Right lobe of liver (tissue), 6 donors: ENCODE data around the gene SCFD2. TPM values are rescaled to one million over a fixed set of nuclear protein-coding genes. Genes with fewer than 3 reads are reported as not detected.

ENCODE experiments used
- ATAC-seq, 4 donors: fragments of 200-7000 bp; cut with Tn5 transposase; one replicate each; pipeline ENCODE4 v1.9.1; 2020; ENCODE audit warnings: mild to moderate bottlenecking in 4 of 4, moderate library complexity in 4 of 4
- DNase-seq, 3 donors: peaks; one replicate each; pipeline ENCODE4 v3.0.0-alpha.2; 2020
- H3K27ac ChIP-seq, 3 donors: fragments of 200-600 bp; one replicate each; pipeline ENCODE4 v1.8.0; 2022
- H3K27me3 ChIP-seq, 2 donors: fragments of 200-600 bp; one replicate each; pipeline ENCODE4 v1.8.0; 2022
- H3K36me3 ChIP-seq, 4 donors: fragments of 200-600 bp; sonication (generic) in 1 of 4; one replicate each; pipeline versions ENCODE4 v1.5.1 to v1.8.0; 2017 to 2022; ENCODE audit warnings: control low read depth in 1 of 4
- H3K4me1 ChIP-seq, 4 donors: fragments of 200-600 bp; sonication (generic) in 1 of 4; one replicate each; pipeline versions ENCODE4 v1.5.1 to v1.8.0; 2017 to 2022; ENCODE audit warnings: control low read depth in 1 of 4
- H3K4me3 ChIP-seq, 3 donors: fragments of 200-600 bp; one replicate each; pipeline ENCODE4 v1.8.0; 2022
- H3K9me3 ChIP-seq, 4 donors: fragments of 200-600 bp; sonication (generic) in 1 of 4; one replicate each; pipeline versions ENCODE4 v1.5.1 to v1.8.0; 2017 to 2022; ENCODE audit warnings: control low read depth in 1 of 4
- POLR2A ChIP-seq: fragments of 450-650 bp; IDR thresholded peaks from one replicate; pipeline ENCODE4 v1.6.1; 2017; ENCODE audit warnings: antibody characterized with exemption, mild to moderate bottlenecking
- WGBS: methylation state at CpG from one replicate; pipeline ENCODE4 v1.1.6; 2018; ENCODE audit warnings: low coverage, low lambda C conversion rate; ENCODE audit not compliant: insufficient coverage; ENCODE audit errors: missing lambda C conversion rate; 5-methylcytosine and 5-hydroxymethylcytosine counted together
- intact Hi-C, 2 donors: fragments of 100-400 bp; cut with DNase I; formaldehyde crosslinking; loops; one replicate each; pipeline versions ENCODE4 v1.11.2 to v1.14.1; 2022
- total RNA-seq, 6 experiments: library from RNA; depleted of rRNA in 2 of 6; stranded (reverse); fragments of >200 nt in 2 of 6; fragmentation: NEBNext Ultra II Directional in 3 of 6; extraction: Animal tissue kit (Norgen Biotek cat#: 25700) in 3 of 6; gene quantifications; one replicate each; pipeline versions ENCODE4 v1.1.0 to v1.2.4, GENCODE V29; 2016 to 2023
- TF ChIP-seq, protein P1 (sequence below), 4 donors: fragments of 200-600 bp in 3 of 4; fragments of 450-650 bp in 1 of 4; IDR thresholded peaks; one replicate each; pipeline versions ENCODE4 v1.5.1 to v1.8.0; 2016 to 2022; ENCODE audit warnings: antibody characterized with exemption in 4 of 4, mild to moderate bottlenecking in 2 of 4
- donor health status: DM: no; HTN: yes; CAD: no.
- donor health status: DM: no; HTN: no; CAD: no.
- donor health status: DM: no; HTN: no; CAD: no.
- donor health status: DM: no; HTN: yes; CAD: no.
- donor health status: DM: no; HTN: yes; CAD: no.

The SCFD2 gene
- total RNA-seq, 6 experiments from 2014 or later, result 7.6 to 17.1 (median 10.3) TPM

DNA sequence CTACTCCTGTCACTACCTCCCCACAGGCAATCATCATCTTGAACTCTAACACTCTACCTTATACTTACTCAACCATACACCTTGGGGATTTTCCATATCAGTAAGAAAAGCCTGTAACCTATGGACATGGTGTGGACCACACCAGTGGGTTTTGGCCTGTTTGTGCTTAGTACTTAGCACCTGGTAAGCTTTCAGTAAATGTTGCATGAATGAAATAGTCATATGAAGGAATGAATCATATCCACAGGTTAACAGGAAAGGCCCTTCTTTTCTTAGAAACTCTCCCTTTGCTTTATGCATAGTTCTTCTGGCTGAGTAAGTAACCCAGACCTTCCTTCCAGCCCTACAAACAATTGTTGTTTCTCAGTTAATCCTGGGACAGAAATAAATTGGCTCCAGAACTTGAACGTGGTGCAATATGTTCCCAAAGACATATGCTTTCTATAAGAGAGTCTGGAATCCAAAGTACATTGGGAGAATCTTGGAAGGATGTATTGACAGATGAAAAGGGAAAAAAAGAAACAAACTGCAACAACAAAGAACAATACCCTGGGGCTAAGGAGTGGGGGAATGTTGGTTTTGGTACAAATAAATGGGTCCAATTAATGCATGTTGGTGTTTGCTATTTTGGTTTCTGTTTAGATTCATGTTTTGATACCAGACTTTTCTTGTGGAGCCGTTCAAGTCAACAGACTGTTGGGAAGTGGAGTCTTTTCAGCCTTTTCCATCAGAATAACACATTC lies 475.9 kb downstream of the SCFD2 start:
- Histone ChIP-seq H3K4me3 (no peak overlapping the region), H3K27me3 (no peaks in the 10 kb centered on the region), H3K27ac (no peak overlapping the region), H3K4me1 (no peaks in the 10 kb centered on the region), H3K9me3 (no peaks in the 10 kb centered on the region), H3K36me3 (no peaks in the 10 kb centered on the region)
- 86% methylated on average over 2 of the region's 2 CpGs for WGBS
- DNase-seq (no peak), ATAC-seq (no peak)
- intact Hi-C loops, result no loop called here
- no peak for TF ChIP-seq POLR2A
- TF ChIP-seq, protein P1, sequence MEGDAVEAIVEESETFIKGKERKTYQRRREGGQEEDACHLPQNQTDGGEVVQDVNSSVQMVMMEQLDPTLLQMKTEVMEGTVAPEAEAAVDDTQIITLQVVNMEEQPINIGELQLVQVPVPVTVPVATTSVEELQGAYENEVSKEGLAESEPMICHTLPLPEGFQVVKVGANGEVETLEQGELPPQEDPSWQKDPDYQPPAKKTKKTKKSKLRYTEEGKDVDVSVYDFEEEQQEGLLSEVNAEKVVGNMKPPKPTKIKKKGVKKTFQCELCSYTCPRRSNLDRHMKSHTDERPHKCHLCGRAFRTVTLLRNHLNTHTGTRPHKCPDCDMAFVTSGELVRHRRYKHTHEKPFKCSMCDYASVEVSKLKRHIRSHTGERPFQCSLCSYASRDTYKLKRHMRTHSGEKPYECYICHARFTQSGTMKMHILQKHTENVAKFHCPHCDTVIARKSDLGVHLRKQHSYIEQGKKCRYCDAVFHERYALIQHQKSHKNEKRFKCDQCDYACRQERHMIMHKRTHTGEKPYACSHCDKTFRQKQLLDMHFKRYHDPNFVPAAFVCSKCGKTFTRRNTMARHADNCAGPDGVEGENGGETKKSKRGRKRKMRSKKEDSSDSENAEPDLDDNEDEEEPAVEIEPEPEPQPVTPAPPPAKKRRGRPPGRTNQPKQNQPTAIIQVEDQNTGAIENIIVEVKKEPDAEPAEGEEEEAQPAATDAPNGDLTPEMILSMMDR (IDR thresholded peaks at IDR 0.05), result no peak

DNA sequence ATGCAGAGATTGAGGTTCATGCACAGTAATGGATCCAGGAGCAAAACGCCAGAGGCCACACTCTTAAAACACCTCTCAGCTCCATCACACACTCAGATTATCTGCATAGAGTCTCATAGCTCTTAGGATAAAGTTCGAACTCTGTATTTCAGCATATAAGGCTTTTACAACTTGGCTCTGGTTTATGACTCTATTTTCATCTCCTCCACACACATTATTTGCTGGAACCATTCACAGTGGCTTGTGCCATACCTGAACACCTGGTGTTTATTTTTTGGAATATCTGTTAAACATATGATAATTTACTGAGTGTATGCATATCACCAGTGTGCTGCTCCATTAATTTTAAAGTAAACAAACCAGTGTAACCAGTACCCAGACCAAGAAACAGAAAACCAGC lies 476.5 kb downstream of the SCFD2 start:
- ATAC-seq (no peak), DNase-seq (no peak)
- intact Hi-C loops, result no loop called here
- no peaks in the 10 kb centered on the region for H3K36me3 ChIP-seq
- no peak overlapping the region for H3K4me3 ChIP-seq
- no peak overlapping the region for H3K27ac ChIP-seq
- H3K9me3 ChIP-seq, result no peaks in the 10 kb centered on the region
- 95% methylated on average over 2 of the region's 2 CpGs for WGBS
- no peaks in the 10 kb centered on the region for H3K4me1 ChIP-seq
- H3K27me3 ChIP-seq, result no peaks in the 10 kb centered on the region
- TF ChIP-seq, protein P1 (IDR thresholded peaks at IDR 0.05), result no peak
- no peak for TF ChIP-seq POLR2A

DNA sequence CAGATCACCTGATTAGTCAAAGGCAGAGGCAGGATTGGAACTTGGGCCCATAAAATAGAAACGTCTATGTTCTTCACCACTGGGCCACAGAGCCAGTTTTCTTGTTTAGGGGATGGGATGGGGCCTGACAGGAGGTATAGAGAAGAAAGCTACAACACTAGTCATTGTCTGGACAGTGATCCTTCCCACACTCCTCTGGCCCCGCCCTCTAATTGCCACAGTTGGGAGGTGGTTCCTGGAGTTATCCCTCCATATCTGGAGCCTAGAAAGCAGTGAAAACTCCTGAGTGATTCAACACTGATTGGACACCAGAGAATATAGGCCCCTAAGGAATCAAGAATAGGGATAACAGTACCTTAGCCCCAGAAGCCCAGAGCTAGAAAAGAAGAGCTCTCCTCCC lies 480.9 kb downstream of the SCFD2 start:
- Histone ChIP-seq H3K27me3 (no peaks in the 10 kb centered on the region), H3K4me3 (no peak overlapping the region), H3K9me3 (no peaks in the 10 kb centered on the region), H3K36me3 (no peaks in the 10 kb centered on the region), H3K4me1 (no peaks in the 10 kb centered on the region), H3K27ac (no peak overlapping the region)
- no peak for TF ChIP-seq POLR2A
- TF ChIP-seq, protein P1 (IDR thresholded peaks at IDR 0.05), result no peak
- WGBS, result 86% methylated on average over 2 of the region's 2 CpGs
- ATAC-seq, result no peak
- intact Hi-C loops, result no loop called here
- no peak for DNase-seq

DNA sequence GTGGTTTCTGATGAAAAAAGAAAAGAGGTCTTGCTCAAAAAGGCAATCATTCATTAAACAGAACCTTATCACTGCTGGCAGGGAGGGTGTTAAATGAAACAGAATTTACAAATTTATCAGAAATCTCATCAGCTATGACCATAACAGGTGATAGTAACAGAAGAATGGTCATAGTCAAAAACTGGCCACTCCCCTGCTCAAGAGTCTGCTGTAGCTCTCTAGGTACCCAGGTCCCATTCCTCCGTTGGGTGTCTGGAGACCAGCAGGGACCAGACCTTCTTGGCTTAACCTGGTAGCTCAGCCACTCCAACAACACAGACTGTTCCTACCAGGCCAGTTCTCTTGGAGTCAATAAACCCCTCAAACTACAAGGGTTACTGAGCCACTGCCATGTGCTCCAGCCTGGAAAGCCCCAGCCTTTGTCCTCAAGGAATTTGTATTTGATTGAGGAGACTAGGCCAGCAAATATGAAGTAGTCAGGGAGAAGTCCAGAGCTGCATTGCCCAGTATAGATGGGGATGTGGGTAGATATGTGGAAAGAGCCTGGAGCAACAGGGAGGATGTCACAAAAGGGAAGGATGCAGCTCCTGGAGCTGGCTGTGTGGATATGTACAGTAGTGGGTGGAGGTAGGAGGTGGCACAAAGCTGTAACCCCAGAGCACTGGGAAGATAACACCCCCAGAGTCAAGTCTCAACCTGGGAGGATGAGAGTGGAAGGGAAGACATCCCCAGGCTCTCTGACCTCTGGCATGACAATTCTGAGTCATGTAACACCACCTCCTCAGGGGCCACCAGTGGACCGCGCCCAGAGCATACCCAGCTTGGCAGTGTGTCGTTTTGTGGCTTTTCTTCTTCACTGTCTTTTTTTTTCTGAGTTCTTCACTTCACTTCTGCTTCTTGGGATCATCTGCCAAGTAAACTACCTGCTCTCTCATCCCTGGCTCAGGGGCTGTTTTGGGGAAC lies 481.9 kb downstream of the SCFD2 start:
- H3K9me3 ChIP-seq, result no peaks in the 10 kb centered on the region
- no peak overlapping the region for H3K27ac ChIP-seq
- DNase-seq (no peak), ATAC-seq (no peak)
- intact Hi-C loops, result no loop called here
- WGBS, result 95% methylated on average over 3 of the region's 4 CpGs
- no peak overlapping the region for H3K4me3 ChIP-seq
- no peak for TF ChIP-seq POLR2A
- TF ChIP-seq, protein P1 (IDR thresholded peaks at IDR 0.05), result no peak
- H3K4me1 ChIP-seq, result no peaks in the 10 kb centered on the region
- H3K27me3 ChIP-seq, result no peaks in the 10 kb centered on the region
- no peaks in the 10 kb centered on the region for H3K36me3 ChIP-seq
